HEK293 (cell line): Measurements from ENCODE around the gene FEZF2.

Experiments used
- CTCF ChIA-PET: fragments of 350-600 bp; formaldehyde crosslinking; extraction: SDS; loops from one replicate; lab custom pipeline; 2021; ENCODE audit warnings: antibody characterized with exemption; lab: Yijun Ruan, JAX
- POLR2A ChIA-PET: fragments of 300-600 bp; formaldehyde crosslinking; extraction: SDS; loops from one replicate; lab custom pipeline; 2020; ENCODE audit warnings: antibody characterized with exemption, inconsistent platforms; lab: Yijun Ruan, JAX
- H3K27ac ChIP-seq: fragments of 200-500 bp; sonication (Bioruptor generic); 2 replicates; pipeline ENCODE4 v1.5.1; 2014; ENCODE audit warnings: low read depth, low read length, control low read depth, inconsistent platforms; ENCODE audit errors: extremely low read depth
- H3K36me3 ChIP-seq, 2 experiments: fragments of 200-500 bp in 1 of 2; sonication (Bioruptor generic) in 1 of 2; 1 replicate in 1 of 2; 2 replicates in 1 of 2; pipeline ENCODE4 v1.5.1; 2014 to 2017; ENCODE audit warnings: inconsistent platforms in 2 of 2, low read length in 2 of 2; ENCODE audit not compliant: control insufficient read depth in 2 of 2, insufficient read depth in 1 of 2
- H3K4me1 ChIP-seq: fragments of 200-500 bp; sonication (Bioruptor generic); 2 replicates; pipeline ENCODE4 v1.5.1; 2014; ENCODE audit warnings: mild to moderate bottlenecking, low read length, inconsistent platforms; ENCODE audit not compliant: control insufficient read depth, insufficient read depth
- H3K4me3 ChIP-seq: 2 replicates; pipeline ENCODE4 v1.5.1; 2011; ENCODE audit warnings: low read depth, mild to moderate bottlenecking, control low read depth, low read length, moderate library complexity
- H3K9me3 ChIP-seq: fragments of 200-500 bp; sonication (Bioruptor generic); 2 replicates; pipeline ENCODE4 v1.5.1; 2014; ENCODE audit warnings: low read depth, low read length, inconsistent platforms; ENCODE audit not compliant: control insufficient read depth, insufficient read depth
- HOXC10 ChIP-seq: sonication (generic); formaldehyde crosslinking; IDR thresholded peaks from 2 replicates; pipeline ENCODE4 v1.8.1; 2023; ENCODE audit warnings: mild to moderate bottlenecking, missing genetic modification reagents
- IKZF3 ChIP-seq: fragments of 450-650 bp; IDR thresholded peaks from 2 replicates; pipeline ENCODE4 v1.5.0; 2018; ENCODE audit warnings: missing biosample characterization, mild to moderate bottlenecking, missing genetic modification characterization, moderate library complexity
- PRDM10 ChIP-seq: fragments of 450-650 bp; formaldehyde crosslinking; IDR thresholded peaks from 2 replicates; pipeline ENCODE4 v1.5.1; 2016; ENCODE audit warnings: missing biosample characterization, missing genetic modification characterization
- PRDM2 ChIP-seq: fragments of 450-650 bp; formaldehyde crosslinking; IDR thresholded peaks from 2 replicates; pipeline ENCODE4 v1.5.1; 2016; ENCODE audit warnings: missing biosample characterization, missing genetic modification characterization, borderline replicate concordance
- ZBTB6 ChIP-seq: fragments of 450-650 bp; formaldehyde crosslinking; IDR thresholded peaks from 2 replicates; pipeline ENCODE4 v1.5.1; 2017; ENCODE audit warnings: missing biosample characterization, missing genetic modification characterization
- ZFP37 ChIP-seq: fragments of 450-650 bp; formaldehyde crosslinking; IDR thresholded peaks from 2 replicates; pipeline ENCODE4 v1.5.1; 2016; ENCODE audit warnings: missing biosample characterization, missing genetic modification characterization
- ZNF10 ChIP-seq: fragments of 450-650 bp; formaldehyde crosslinking; IDR thresholded peaks from 2 replicates; pipeline ENCODE4 v1.5.1; 2017; ENCODE audit warnings: missing biosample characterization, missing genetic modification characterization
- ZNF280C ChIP-seq: fragments of 450-650 bp; formaldehyde crosslinking; IDR thresholded peaks from 2 replicates; pipeline ENCODE4 v1.5.1; 2016; ENCODE audit warnings: missing biosample characterization, missing genetic modification characterization
- ZNF280D ChIP-seq: fragments of 450-650 bp; formaldehyde crosslinking; IDR thresholded peaks from 2 replicates; pipeline ENCODE4 v1.5.1; 2016; ENCODE audit warnings: missing biosample characterization, missing genetic modification characterization
- ZNF350 ChIP-seq: fragments of 450-650 bp; formaldehyde crosslinking; IDR thresholded peaks from 2 replicates; pipeline ENCODE4 v1.5.0; 2017; ENCODE audit warnings: missing biosample characterization, mild to moderate bottlenecking, missing genetic modification characterization
- ZNF391 ChIP-seq: fragments of 450-650 bp; formaldehyde crosslinking; IDR thresholded peaks from 2 replicates; pipeline ENCODE4 v1.5.1; 2016; ENCODE audit warnings: low read depth, missing biosample characterization, missing genetic modification characterization, borderline replicate concordance
- ZNF473 ChIP-seq: fragments of 450-650 bp; formaldehyde crosslinking; IDR thresholded peaks from 2 replicates; pipeline ENCODE4 v1.5.1; 2017; ENCODE audit warnings: missing biosample characterization, missing genetic modification characterization
- ZNF521 ChIP-seq: fragments of 450-650 bp; formaldehyde crosslinking; IDR thresholded peaks from 2 replicates; pipeline ENCODE4 v1.5.1; 2017; ENCODE audit warnings: missing biosample characterization, mild to moderate bottlenecking, missing genetic modification characterization
- ZNF529 ChIP-seq: fragments of 450-650 bp; formaldehyde crosslinking; IDR thresholded peaks from 2 replicates; pipeline ENCODE4 v1.5.1; 2017; ENCODE audit warnings: missing genetic modification characterization, missing biosample characterization; ENCODE audit not compliant: insufficient replicate concordance
- ZNF610 ChIP-seq: fragments of 450-650 bp; formaldehyde crosslinking; IDR thresholded peaks from 2 replicates; pipeline ENCODE4 v1.5.1; 2016; ENCODE audit warnings: missing biosample characterization, missing genetic modification characterization, borderline replicate concordance
- ZNF670 ChIP-seq: fragments of 450-650 bp; formaldehyde crosslinking; IDR thresholded peaks from 2 replicates; pipeline ENCODE4 v1.5.1; 2016; ENCODE audit warnings: missing biosample characterization, missing genetic modification characterization, low read depth
- ZNF843 ChIP-seq: fragments of 450-650 bp; formaldehyde crosslinking; IDR thresholded peaks from 2 replicates; pipeline ENCODE4 v1.5.1; 2016; ENCODE audit warnings: missing biosample characterization, missing genetic modification characterization
- ZSCAN30 ChIP-seq: fragments of 450-650 bp; IDR thresholded peaks from 2 replicates; pipeline ENCODE4 v1.5.1; 2018; ENCODE audit warnings: missing biosample characterization, mild to moderate bottlenecking, missing genetic modification characterization, moderate library complexity
- ZSCAN5A ChIP-seq: fragments of 450-650 bp; formaldehyde crosslinking; IDR thresholded peaks from 2 replicates; pipeline ENCODE4 v1.5.1; 2016; ENCODE audit warnings: missing biosample characterization, missing genetic modification characterization

FEZF2 gene

GRCh38 chr3:62367763-62368195, 5.6 kb downstream of the FEZF2 start (continued):
- TF ChIP-seq ZNF280D (tag by site-specific recombination) (no peak), ZNF670 (tag by site-specific recombination) (no peak), ZNF529 (tag by site-specific recombination) (no peak), ZNF473 (tag by site-specific recombination) (no peak), ZNF843 (tag by site-specific recombination) (no peak), ZSCAN5A (tag by site-specific recombination) (no peak)

- no peaks in the 10 kb centered on the region for H3K9me3 ChIP-seq
- no peaks in the 10 kb centered on the region for H3K36me3 ChIP-seq
- TF ChIP-seq ZNF280C (tag by site-specific recombination) (no peak), ZNF10 (no peak), IKZF3 (tag by site-specific recombination) (no peak), ZNF610 (no peak), PRDM10 (tag by site-specific recombination) (no peak), ZNF350 (tag by site-specific recombination) (no peak), ZBTB6 (no peak), PRDM2 (no peak), ZNF391 (tag by site-specific recombination) (no peak), ZSCAN30 (no peak), ZFP37 (tag by site-specific recombination) (no peak), ZNF521 (tag by site-specific recombination) (no peak), HOXC10 (CRISPR knock-in tag) (no peak)
- H3K4me1 ChIP-seq, result no peaks in the 10 kb centered on the region
- H3K27ac ChIP-seq, result no peak overlapping the region
- CTCF ChIA-PET, result no interaction called here
- H3K4me3 ChIP-seq, result no peak overlapping the region
- POLR2A ChIA-PET, result no interaction called here
These were observed 7.2 kb downstream of the FEZF2 start for GRCh38 chr3:62366126-62366484.
